Measurements from ENCODE around the gene KTN1. TPM values are rescaled to one million over a fixed set of nuclear protein-coding genes. Genes with fewer than 3 reads are reported as not detected.

KTN1 gene
- total RNA-seq, 2 donors from 2014 or later = 149 to 264 TPM

DNA sequence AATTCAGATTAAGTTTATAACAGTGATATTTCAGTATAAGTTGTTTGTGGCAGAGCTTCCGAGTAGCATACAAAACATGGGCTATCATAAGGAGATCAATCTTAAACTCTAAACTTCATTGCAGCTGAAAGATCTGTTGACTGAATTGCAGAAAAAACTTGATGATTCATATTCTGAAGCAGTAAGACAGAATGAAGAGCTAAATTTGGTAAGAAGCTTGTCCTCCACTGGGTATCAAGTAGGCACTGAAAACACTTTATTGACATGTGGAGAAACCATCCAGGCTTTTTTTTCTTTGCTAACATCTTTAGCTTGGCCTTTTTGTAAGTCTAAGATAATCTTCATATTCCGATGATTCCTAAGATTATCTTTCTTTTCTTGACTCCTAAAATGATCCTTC lies 93.0 kb downstream of the KTN1 start:
- intact Hi-C loops (cut with DNase I) = loop anchor here (5.0 kb wide), 1 partner anchor 36 kb away; no protein-coding TSS in a partner anchor

DNA sequence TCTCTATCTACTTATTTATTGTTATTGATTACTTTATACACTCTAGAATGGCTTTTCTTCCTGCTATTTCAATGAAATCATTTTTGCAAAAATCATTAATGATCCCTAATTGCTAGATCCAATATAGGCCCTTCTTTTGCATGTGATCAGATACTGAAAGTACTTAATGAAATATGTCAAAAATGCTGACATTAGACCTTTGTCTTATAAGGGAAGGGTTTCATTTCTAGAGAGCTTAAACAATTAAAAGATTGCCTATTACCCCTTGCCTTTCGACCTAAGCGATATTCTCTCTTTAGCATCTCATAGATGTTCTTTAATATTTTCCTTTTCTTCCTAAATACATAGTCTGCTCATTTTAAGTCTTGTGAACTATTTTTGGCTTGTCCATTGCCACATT lies 101.1 kb downstream of the KTN1 start:
- no peak for DNase-seq
- Histone ChIP-seq H3K4me3 (no peak overlapping the region), H3K9me3 (no peaks in the 10 kb centered on the region), H3K4me1 (no peaks in the 10 kb centered on the region), H3K27ac (no peak overlapping the region), H3K36me3 (no peaks in the 10 kb centered on the region), H3K27me3 (no peaks in the 10 kb centered on the region), H3K9ac (ENCODE audit: low read depth in 2 of 2, low read length in 2 of 2) (no peak overlapping the region)
- TF ChIP-seq, protein P1, sequence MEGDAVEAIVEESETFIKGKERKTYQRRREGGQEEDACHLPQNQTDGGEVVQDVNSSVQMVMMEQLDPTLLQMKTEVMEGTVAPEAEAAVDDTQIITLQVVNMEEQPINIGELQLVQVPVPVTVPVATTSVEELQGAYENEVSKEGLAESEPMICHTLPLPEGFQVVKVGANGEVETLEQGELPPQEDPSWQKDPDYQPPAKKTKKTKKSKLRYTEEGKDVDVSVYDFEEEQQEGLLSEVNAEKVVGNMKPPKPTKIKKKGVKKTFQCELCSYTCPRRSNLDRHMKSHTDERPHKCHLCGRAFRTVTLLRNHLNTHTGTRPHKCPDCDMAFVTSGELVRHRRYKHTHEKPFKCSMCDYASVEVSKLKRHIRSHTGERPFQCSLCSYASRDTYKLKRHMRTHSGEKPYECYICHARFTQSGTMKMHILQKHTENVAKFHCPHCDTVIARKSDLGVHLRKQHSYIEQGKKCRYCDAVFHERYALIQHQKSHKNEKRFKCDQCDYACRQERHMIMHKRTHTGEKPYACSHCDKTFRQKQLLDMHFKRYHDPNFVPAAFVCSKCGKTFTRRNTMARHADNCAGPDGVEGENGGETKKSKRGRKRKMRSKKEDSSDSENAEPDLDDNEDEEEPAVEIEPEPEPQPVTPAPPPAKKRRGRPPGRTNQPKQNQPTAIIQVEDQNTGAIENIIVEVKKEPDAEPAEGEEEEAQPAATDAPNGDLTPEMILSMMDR (IDR thresholded peaks at IDR 0.05) = no peak
- intact Hi-C loops (cut with DNase I) = no loop called here

More for the DNA sequence above, 93.0 kb downstream of the KTN1 start:
- Histone ChIP-seq H3K27ac (no peak overlapping the region), H3K36me3 (peaks cover 3% of the 10 kb centered on the region), H3K9ac (ENCODE audit: low read depth in 2 of 2, low read length in 2 of 2) (no peak overlapping the region), H3K4me3 (no peak overlapping the region), H3K4me1 (no peaks in the 10 kb centered on the region), H3K9me3 (no peaks in the 10 kb centered on the region), H3K27me3 (no peaks in the 10 kb centered on the region)
- no peak for DNase-seq
- TF ChIP-seq, protein P1 (IDR thresholded peaks at IDR 0.05) = no peak

DNA sequence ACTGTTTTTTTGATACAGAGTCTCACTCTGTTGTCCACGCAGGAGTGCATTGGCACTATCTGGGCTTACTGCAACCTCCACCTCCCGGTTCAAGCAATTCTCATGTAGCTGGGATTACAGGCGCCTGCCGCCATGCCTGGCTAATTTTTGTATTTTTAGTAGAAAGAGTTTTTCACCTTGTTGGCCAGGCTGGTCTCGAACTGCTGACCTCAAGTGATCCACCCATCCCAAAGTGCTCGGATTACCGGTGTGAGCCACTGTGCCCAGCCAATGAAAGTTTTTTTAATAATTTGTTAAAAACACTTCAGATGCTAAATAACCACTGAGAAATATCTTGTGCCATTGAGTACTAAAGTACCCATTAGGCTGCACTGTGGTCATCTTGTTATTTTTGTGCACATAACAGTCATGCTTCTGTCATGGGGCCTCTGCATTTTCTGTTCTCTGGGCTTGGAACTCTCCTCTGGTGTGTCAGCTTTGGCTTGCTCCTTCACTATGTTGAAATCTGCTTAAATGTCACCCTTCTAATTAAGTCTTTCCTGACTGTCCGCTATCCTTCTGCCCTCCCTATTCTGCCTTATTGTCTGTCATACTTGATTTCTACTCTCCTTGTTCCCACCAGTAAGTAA lies 105.1 kb downstream of the KTN1 start:
- TF ChIP-seq, protein P1 (IDR thresholded peaks at IDR 0.05) = no peak
- Histone ChIP-seq H3K4me1 (no peaks in the 10 kb centered on the region), H3K36me3 (no peaks in the 10 kb centered on the region), H3K27ac (no peak overlapping the region), H3K27me3 (no peaks in the 10 kb centered on the region), H3K4me3 (no peak overlapping the region), H3K9ac (ENCODE audit: low read depth in 2 of 2, low read length in 2 of 2) (no peak overlapping the region), H3K9me3 (no peaks in the 10 kb centered on the region)
- no peak for DNase-seq
- intact Hi-C loops (cut with DNase I) = no loop called here

DNA sequence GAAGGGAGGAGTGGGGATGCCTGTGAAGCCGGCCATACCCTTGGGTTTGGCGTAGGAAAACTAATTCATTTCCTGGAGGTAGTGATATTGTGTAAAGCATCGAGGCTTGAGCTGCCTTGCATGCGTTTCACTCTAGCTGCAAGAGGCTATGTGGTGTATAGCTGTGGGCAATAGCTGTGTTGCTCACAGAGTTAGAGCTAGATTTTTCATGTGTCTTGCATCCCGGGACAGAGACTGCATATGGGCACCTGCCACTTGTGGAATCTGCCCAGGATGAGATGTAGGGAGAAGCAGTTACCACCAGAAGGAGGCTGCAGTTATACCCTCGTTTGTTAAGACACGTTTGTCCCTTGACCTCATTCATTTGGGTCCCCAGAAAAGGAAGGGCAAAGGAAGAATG lies 106.7 kb downstream of the KTN1 start:
- no peak overlapping the region for H3K9ac ChIP-seq (ENCODE audit: low read depth in 2 of 2, low read length in 2 of 2)

DNA sequence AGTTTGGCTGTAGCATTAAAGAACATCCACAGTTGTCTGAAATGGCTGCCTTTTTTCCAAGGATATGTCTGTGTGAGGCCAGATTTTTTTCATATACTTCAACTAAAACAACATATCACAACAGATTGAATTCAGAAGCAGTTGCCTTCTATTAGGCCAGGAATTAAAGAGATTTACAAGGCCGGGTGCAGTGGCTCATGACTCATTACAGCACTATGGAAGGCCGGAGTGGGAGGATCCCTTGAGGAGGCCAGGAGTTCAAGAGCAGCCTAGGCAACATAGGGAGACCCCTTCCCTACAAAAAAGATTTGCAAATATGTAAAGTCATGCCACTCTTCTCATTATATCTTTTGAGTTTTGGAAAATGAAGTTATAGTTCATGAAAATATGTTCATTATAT lies 108.6 kb downstream of the KTN1 start:
- Histone ChIP-seq H3K27me3 (no peaks in the 10 kb centered on the region), H3K36me3 (no peaks in the 10 kb centered on the region), H3K27ac (no peak overlapping the region), H3K9ac (ENCODE audit: low read depth in 2 of 2, low read length in 2 of 2) (no peak overlapping the region), H3K4me1 (no peaks in the 10 kb centered on the region), H3K9me3 (no peaks in the 10 kb centered on the region), H3K4me3 (no peak overlapping the region)
- TF ChIP-seq, protein P1 (IDR thresholded peaks at IDR 0.05) = no peak
- intact Hi-C loops (cut with DNase I) = no loop called here
- DNase-seq = no peak

More for the DNA sequence above, 106.7 kb downstream of the KTN1 start:
- intact Hi-C loops (cut with DNase I) = no loop called here
- Histone ChIP-seq H3K27me3 (no peaks in the 10 kb centered on the region), H3K4me3 (no peak overlapping the region), H3K9me3 (no peaks in the 10 kb centered on the region), H3K36me3 (no peaks in the 10 kb centered on the region), H3K27ac (no peak overlapping the region), H3K4me1 (no peaks in the 10 kb centered on the region)
- TF ChIP-seq, protein P1 (IDR thresholded peaks at IDR 0.05) = no peak
- no peak for DNase-seq

Measured in colonic mucosa (tissue), 4 donors.